ENCODE measurements around the gene HDAC4.

GRCh38 chr2:239029958-239030357 is 370.9 kb downstream of the HDAC4 start:
- no peak for TF ChIP-seq RAD21 (IDR thresholded peaks at IDR 0.05; ENCODE audit: low read depth)
- TF ChIP-seq EP300 (IDR thresholded peaks at IDR 0.05; ENCODE audit: borderline replicate concordance), result no peak
- TF ChIP-seq NFIC (IDR thresholded peaks at IDR 0.05), result no peak
- no peak for TF ChIP-seq EGR1 (IDR thresholded peaks at IDR 0.05)
- TF ChIP-seq YY1 (IDR thresholded peaks at IDR 0.05; ENCODE audit: low read depth), result no peak
- no peak for TF ChIP-seq REST (IDR thresholded peaks at IDR 0.05; ENCODE audit: low read depth)

All from Ishikawa (cell line).